CD8-positive, alpha-beta memory T cell (primary cell): Measurements from ENCODE around the gene EXOC6B. TPM values are rescaled to one million over a fixed set of nuclear protein-coding genes. Genes with fewer than 3 reads are reported as not detected.

Experiments used
- CTCF ChIA-PET: fragments of 350-600 bp; sonication (Branson Sonifier 250); formaldehyde crosslinking; loops from one replicate; lab custom pipeline; 2021; ENCODE audit warnings: antibody characterized with exemption; lab: Charles Lee
- POLR2A ChIA-PET: fragments of 350-600 bp; sonication (Branson Sonifier 250); formaldehyde crosslinking; loops from one replicate; lab custom pipeline; 2021; ENCODE audit warnings: antibody characterized with exemption; lab: Charles Lee
- DNase-seq, 5 donors: peaks; one replicate each; pipeline versions ENCODE4 v3.0.0 to v3.0.0-alpha.2; 2020 to 2022; ENCODE audit warnings: mixed read lengths in 1 of 5
- H3K27ac ChIP-seq: one replicate; pipeline ENCODE4 v1.7.0; 2013; ENCODE audit warnings: low read depth, mild to moderate bottlenecking, low read length, moderate library complexity
- H3K27me3 ChIP-seq: 2 replicates; pipeline ENCODE4 v1.7.0; 2013; ENCODE audit warnings: low read length, mild to moderate bottlenecking; ENCODE audit not compliant: insufficient read depth, poor library complexity, severe bottlenecking
- H3K36me3 ChIP-seq: 2 replicates; pipeline ENCODE4 v1.7.0; 2013; ENCODE audit warnings: mild to moderate bottlenecking, low read length, moderate library complexity; ENCODE audit not compliant: insufficient read depth
- H3K4me1 ChIP-seq: 2 replicates; pipeline ENCODE4 v1.7.0; 2013; ENCODE audit warnings: mild to moderate bottlenecking, low read length, moderate library complexity; ENCODE audit not compliant: insufficient read depth
- H3K4me3 ChIP-seq: 2 replicates; pipeline ENCODE4 v1.7.0; 2013; ENCODE audit warnings: mild to moderate bottlenecking, low read length
- H3K9me3 ChIP-seq: 2 replicates; pipeline ENCODE4 v1.7.0; 2013; ENCODE audit warnings: mild to moderate bottlenecking, low read length
- H3K27ac Mint-ChIP-seq, 8 donors: one replicate each; pipeline ENCODE4 v1.8.0; 2020 to 2021; ENCODE audit warnings: mixed read lengths in 8 of 8, mild to moderate bottlenecking in 6 of 8, inconsistent platforms in 3 of 8, moderate library complexity in 3 of 8
- H3K27me3 Mint-ChIP-seq, 2 donors: one replicate each; pipeline ENCODE4 v1.8.0; 2020 to 2021; ENCODE audit warnings: mixed read lengths in 2 of 2, mild to moderate bottlenecking in 1 of 2, moderate library complexity in 1 of 2
- H3K36me3 Mint-ChIP-seq, 3 donors: one replicate each; pipeline ENCODE4 v1.8.0; 2020 to 2021; ENCODE audit warnings: mixed read lengths in 3 of 3, inconsistent platforms in 1 of 3, mild to moderate bottlenecking in 1 of 3
- H3K4me1 Mint-ChIP-seq, 3 donors: one replicate each; pipeline ENCODE4 v1.8.0; 2020 to 2021; ENCODE audit warnings: mixed read lengths in 3 of 3, inconsistent platforms in 1 of 3, mild to moderate bottlenecking in 1 of 3
- H3K4me3 Mint-ChIP-seq, 7 donors: one replicate each; pipeline ENCODE4 v1.8.0; 2020 to 2021; ENCODE audit warnings: mixed read lengths in 7 of 7, mild to moderate bottlenecking in 6 of 7, moderate library complexity in 4 of 7, inconsistent platforms in 2 of 7
- H3K9me3 Mint-ChIP-seq, 5 donors: one replicate each; pipeline ENCODE4 v1.8.0; 2020 to 2022; ENCODE audit warnings: mixed read lengths in 5 of 5, mild to moderate bottlenecking in 3 of 5, moderate library complexity in 2 of 5, inconsistent platforms in 1 of 5
- polyA plus RNA-seq: library from polyadenylated mRNA; unstranded; fragments of 300-500 nt; fragmentation: Illumina TruSeq; gene quantifications from one replicate; pipeline ENCODE4 v1.2.3, GENCODE V29; 2021
- total RNA-seq, 2 experiments: library from RNA; stranded (reverse); gene quantifications; one replicate each; pipeline ENCODE4 v1.2.3, GENCODE V29; 2021

Gene EXOC6B
- total and polyA plus RNA-seq, 3 experiments from 2014 or later, result 2.1 to 9.4 (median 7.1) TPM

DNA sequence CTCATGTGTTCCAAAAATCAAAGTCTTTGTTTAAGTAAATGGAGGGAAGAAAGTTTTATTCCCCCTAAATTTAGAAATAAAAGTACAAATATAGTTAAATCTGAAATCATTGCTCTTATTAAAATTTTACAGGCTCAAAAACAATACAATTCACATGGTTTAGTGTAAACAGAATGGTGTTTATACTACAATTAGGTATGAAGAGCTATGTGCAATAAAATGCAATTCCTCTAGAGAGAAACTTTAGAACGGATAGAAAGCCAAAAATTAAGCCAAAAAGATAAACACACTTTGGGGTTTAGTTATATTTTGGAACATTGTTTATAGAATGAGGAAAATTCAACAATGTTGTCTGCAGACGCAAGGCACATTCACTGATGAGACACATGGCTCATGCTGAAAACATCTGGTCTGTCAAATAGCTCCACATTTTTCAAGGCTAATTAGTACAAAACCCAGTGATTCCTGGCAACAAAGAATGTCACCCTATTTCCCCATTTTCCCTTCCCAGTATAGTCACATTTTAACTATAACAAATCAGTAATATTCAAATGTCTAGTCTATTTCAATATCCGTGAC lies 103.3 kb downstream of the EXOC6B start:
- no peaks in the 10 kb centered on the region for H3K4me1 Mint-ChIP-seq
- Histone ChIP-seq H3K9me3 (no peaks in the 10 kb centered on the region), H3K36me3 (no peaks in the 10 kb centered on the region), H3K27me3 (no peaks in the 10 kb centered on the region), H3K4me1 (no peaks in the 10 kb centered on the region), H3K27ac (no peak overlapping the region), H3K4me3 (no peak overlapping the region)
- H3K4me3 Mint-ChIP-seq, result no peak overlapping the region
- H3K27me3 Mint-ChIP-seq, result peaks cover 0 to 1% of the 10 kb centered on the region in 2 donors
- ChIA-PET POLR2A (no interaction called here), CTCF (no interaction called here)
- H3K9me3 Mint-ChIP-seq, result no peaks in the 10 kb centered on the region
- no peak for DNase-seq
- H3K27ac Mint-ChIP-seq, result no peak overlapping the region
- H3K36me3 Mint-ChIP-seq, result peaks cover 3 to 8% (median 4%) of the 10 kb centered on the region in 3 donors

DNA sequence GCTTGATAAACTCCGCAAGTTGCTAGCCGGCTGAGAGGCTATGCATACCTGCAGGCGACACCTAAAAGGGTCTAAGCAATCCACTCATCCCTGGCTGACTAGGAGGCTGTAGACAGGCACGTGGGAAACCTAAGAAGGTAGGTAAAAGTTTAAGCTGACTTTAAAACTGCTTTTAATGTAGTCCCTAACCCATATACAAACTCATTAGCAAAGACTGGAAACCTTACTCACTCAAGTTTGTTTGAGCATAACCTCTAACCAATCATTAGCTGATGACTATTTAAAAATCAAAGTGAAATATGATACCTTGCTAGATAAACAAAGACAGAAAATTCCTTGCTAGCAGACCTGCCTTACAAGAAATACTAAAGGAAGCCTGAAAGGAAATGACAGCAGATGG lies 106.4 kb downstream of the EXOC6B start:
- Histone ChIP-seq H3K27me3 (no peaks in the 10 kb centered on the region), H3K9me3 (no peaks in the 10 kb centered on the region), H3K4me1 (no peaks in the 10 kb centered on the region), H3K36me3 (no peaks in the 10 kb centered on the region), H3K4me3 (no peak overlapping the region), H3K27ac (no peak overlapping the region)
- ChIA-PET CTCF (no interaction called here), POLR2A (no interaction called here)
- H3K27me3 Mint-ChIP-seq, result peaks cover 0 to 1% of the 10 kb centered on the region in 2 donors
- peaks cover 6 to 28% (median 11%) of the 10 kb centered on the region in 3 donors for H3K36me3 Mint-ChIP-seq
- no peaks in the 10 kb centered on the region for H3K4me1 Mint-ChIP-seq
- no peak for DNase-seq
- H3K27ac Mint-ChIP-seq, result no peak overlapping the region
- no peaks in the 10 kb centered on the region for H3K9me3 Mint-ChIP-seq
- no peak overlapping the region for H3K4me3 Mint-ChIP-seq

DNA sequence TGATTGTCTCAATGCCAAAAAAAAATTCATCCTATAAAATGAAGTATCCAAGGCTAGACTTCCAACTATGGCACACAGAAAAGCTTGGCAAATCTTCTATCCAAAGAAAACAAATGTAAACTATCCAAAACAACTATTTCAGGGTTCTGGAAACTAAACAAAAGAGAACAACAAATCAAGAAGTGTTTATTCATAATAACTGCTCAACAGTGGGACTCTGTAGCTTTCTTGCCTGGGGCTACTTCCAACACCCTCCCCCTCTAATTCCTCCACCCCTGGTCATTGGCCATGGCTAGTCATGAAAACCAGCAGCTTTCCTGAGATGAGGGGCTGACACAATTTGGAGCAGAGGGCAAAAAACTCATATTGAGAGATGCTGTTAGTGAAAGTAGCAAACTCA lies 107.0 kb downstream of the EXOC6B start:
- H3K9me3 ChIP-seq, result no peaks in the 10 kb centered on the region
- Mint-ChIP-seq H3K27ac (no peak overlapping the region), H3K4me3 (no peak overlapping the region), H3K36me3 (peaks cover 9 to 33% (median 15%) of the 10 kb centered on the region in 3 donors), H3K27me3 (peaks cover 0 to 1% of the 10 kb centered on the region in 2 donors), H3K9me3 (no peaks in the 10 kb centered on the region), H3K4me1 (no peaks in the 10 kb centered on the region)
- H3K4me3 ChIP-seq, result no peak overlapping the region
- no peaks in the 10 kb centered on the region for H3K4me1 ChIP-seq
- no peaks in the 10 kb centered on the region for H3K27me3 ChIP-seq
- POLR2A ChIA-PET, result no interaction called here
- no peak for DNase-seq
- H3K27ac ChIP-seq, result no peak overlapping the region
- no peaks in the 10 kb centered on the region for H3K36me3 ChIP-seq
- CTCF ChIA-PET, result no interaction called here

DNA sequence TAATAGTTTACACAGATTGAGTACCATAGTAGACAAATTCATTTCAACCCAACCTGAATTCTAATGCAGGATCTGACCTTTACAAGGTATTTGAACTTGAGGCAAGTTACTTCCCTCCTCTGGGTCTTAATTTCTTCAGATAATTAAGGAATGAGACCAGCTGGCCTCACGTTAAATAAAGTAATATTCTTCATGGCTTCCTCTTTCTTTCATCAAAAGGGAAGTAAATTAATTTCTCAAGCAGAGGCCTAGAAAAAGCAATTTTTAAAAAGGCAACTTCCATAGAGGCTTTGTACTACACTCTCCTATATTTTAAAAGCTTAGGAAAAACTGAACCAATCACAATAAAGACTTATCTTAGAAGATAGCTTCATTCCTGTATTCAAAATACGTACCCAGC lies 109.2 kb downstream of the EXOC6B start:
- Histone ChIP-seq H3K36me3 (no peaks in the 10 kb centered on the region), H3K4me3 (no peak overlapping the region), H3K27ac (no peak overlapping the region), H3K9me3 (no peaks in the 10 kb centered on the region), H3K27me3 (no peaks in the 10 kb centered on the region), H3K4me1 (no peaks in the 10 kb centered on the region)
- H3K4me3 Mint-ChIP-seq, result no peak overlapping the region
- H3K27ac Mint-ChIP-seq, result no peak overlapping the region
- DNase-seq, result no peak
- CTCF ChIA-PET, result no interaction called here
- POLR2A ChIA-PET, result interaction anchor here (0.6 kb wide), 1 partner anchor 757 kb away, joined by 4 read pairs; no protein-coding TSS in a partner anchor
- peaks cover 0 to 1% of the 10 kb centered on the region in 2 donors for H3K27me3 Mint-ChIP-seq
- H3K36me3 Mint-ChIP-seq, result peaks cover 13 to 41% (median 15%) of the 10 kb centered on the region in 3 donors
- no peaks in the 10 kb centered on the region for H3K4me1 Mint-ChIP-seq
- no peaks in the 10 kb centered on the region for H3K9me3 Mint-ChIP-seq

DNA sequence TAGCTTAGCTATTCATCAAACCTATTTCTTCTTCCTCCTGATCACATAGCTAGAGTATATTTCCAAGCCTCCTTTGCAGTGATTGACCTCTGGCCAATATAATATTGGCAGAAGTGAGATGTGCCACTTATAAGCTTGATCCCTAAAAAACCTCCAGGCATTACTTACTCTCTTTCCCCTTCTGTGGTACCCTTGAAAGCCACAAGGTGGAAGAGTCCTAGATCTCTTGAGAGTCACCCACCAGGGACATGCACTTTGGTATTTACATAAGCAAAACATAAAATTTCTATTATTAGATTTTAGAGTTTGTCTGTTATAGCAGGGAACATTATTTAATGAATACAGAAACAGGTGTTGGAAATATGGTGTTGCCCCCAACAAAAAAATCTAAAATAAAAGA lies 112.0 kb downstream of the EXOC6B start:
- Mint-ChIP-seq H3K4me3 (no peak overlapping the region), H3K27ac (no peak overlapping the region), H3K4me1 (no peaks in the 10 kb centered on the region), H3K27me3 (no peaks in the 10 kb centered on the region), H3K36me3 (peaks cover 18 to 48% (median 19%) of the 10 kb centered on the region in 3 donors), H3K9me3 (no peaks in the 10 kb centered on the region)
- Histone ChIP-seq H3K36me3 (no peaks in the 10 kb centered on the region), H3K9me3 (no peaks in the 10 kb centered on the region), H3K4me3 (no peak overlapping the region), H3K4me1 (no peaks in the 10 kb centered on the region), H3K27ac (no peak overlapping the region), H3K27me3 (no peaks in the 10 kb centered on the region)
- ChIA-PET CTCF (no interaction called here), POLR2A (no interaction called here)
- no peak for DNase-seq

DNA sequence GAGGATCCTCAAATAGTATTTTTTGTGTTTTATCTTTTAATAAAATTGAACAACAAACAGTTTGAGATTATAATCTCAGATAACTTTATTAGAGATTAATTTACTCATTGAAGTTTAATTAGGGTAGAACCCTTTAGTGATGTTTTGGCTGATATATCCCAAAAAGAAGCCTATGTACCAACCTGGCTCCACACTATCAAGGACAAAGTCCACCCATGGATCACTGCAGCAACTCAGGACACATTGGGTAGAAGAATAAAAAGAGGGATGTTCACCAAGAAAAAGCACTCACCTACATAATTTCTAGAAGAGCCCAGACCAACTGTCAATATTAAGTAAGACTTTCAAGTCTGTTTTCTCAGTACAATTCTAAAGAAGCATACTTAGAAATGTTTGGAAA lies 112.9 kb downstream of the EXOC6B start:
- no peak overlapping the region for H3K27ac ChIP-seq
- H3K9me3 ChIP-seq, result no peaks in the 10 kb centered on the region
- no peak overlapping the region for H3K27ac Mint-ChIP-seq
- H3K9me3 Mint-ChIP-seq, result no peaks in the 10 kb centered on the region
- no peak for DNase-seq
- H3K36me3 Mint-ChIP-seq, result peaks cover 18 to 46% (median 21%) of the 10 kb centered on the region in 3 donors
- no peaks in the 10 kb centered on the region for H3K27me3 Mint-ChIP-seq
- no peak overlapping the region for H3K4me3 Mint-ChIP-seq
- no peaks in the 10 kb centered on the region for H3K27me3 ChIP-seq
- POLR2A ChIA-PET, result no interaction called here
- H3K4me1 Mint-ChIP-seq, result no peaks in the 10 kb centered on the region
- H3K4me1 ChIP-seq, result no peaks in the 10 kb centered on the region
- CTCF ChIA-PET, result no interaction called here
- no peaks in the 10 kb centered on the region for H3K36me3 ChIP-seq
- no peak overlapping the region for H3K4me3 ChIP-seq

DNA sequence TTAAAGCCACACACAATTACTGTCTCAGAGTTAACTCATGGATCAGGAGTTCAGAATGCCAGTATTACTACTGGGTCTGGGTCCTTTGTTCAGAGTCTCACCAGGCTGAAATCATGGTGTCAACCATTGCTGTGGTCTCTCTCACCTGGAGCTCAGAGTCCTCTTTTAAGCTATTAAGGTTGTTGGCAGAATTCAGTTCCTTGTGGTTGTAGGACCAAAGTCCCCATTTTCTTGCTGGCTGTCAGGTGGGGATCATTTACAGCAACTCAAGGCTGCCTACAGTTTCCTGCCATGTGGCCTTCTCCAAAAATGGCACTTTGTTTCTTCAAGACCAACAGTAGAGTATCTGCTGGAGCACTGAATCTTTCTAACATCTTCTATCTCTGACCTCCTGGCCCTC lies 113.5 kb downstream of the EXOC6B start:
- Histone ChIP-seq H3K9me3 (no peaks in the 10 kb centered on the region), H3K4me3 (no peak overlapping the region), H3K4me1 (no peaks in the 10 kb centered on the region), H3K27me3 (no peaks in the 10 kb centered on the region), H3K27ac (no peak overlapping the region), H3K36me3 (no peaks in the 10 kb centered on the region)
- Mint-ChIP-seq H3K36me3 (peaks cover 18 to 42% (median 18%) of the 10 kb centered on the region in 3 donors), H3K27me3 (no peaks in the 10 kb centered on the region), H3K9me3 (no peaks in the 10 kb centered on the region), H3K4me3 (no peak overlapping the region), H3K4me1 (no peaks in the 10 kb centered on the region), H3K27ac (no peak overlapping the region)
- no peak for DNase-seq
- POLR2A ChIA-PET, result no interaction called here
- CTCF ChIA-PET, result no interaction called here

DNA sequence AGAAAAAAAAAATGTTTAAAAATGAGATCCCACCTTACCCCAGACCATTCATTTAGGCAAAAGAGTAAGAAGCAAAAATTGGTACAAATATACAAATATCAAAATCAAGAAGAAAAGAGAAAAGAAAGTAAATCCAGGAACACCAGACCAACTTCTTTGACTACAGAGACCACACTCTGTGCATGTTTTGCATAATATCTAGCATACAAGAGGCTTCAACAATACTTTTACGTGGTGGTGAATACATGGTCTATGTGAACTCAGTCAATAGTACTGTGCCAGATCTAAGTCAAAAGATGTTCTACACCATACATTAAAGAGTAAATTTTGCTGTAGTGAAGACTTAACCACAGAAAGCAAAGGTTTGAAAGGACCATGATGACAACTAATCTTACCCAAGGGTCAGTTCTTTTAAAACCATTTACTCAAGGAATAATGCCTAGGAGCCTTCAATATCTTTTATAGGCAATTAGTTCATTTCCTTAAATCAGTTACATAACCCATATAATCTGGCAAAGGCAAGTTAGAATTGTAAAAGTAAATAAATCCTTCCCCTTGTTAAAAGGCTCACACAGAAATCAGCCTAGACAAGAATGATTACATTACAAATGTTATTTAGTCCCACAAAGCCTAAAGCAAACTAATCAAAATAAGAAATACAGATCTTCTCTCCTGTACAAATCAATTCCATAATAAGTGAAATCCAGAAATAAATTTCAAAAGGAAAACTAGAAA lies 115.2 kb downstream of the EXOC6B start:
- no peaks in the 10 kb centered on the region for H3K4me1 ChIP-seq
- no peaks in the 10 kb centered on the region for H3K36me3 ChIP-seq
- Mint-ChIP-seq H3K27ac (no peak overlapping the region), H3K36me3 (peaks cover 19 to 37% (median 27%) of the 10 kb centered on the region in 3 donors), H3K27me3 (no peaks in the 10 kb centered on the region), H3K4me1 (no peaks in the 10 kb centered on the region), H3K4me3 (no peak overlapping the region), H3K9me3 (peaks cover 0 to under 1% (median under 1%) of the 10 kb centered on the region in 5 donors)
- no peak for DNase-seq
- POLR2A ChIA-PET, result no interaction called here
- H3K9me3 ChIP-seq, result no peaks in the 10 kb centered on the region
- CTCF ChIA-PET, result no interaction called here
- H3K27me3 ChIP-seq, result no peaks in the 10 kb centered on the region
- H3K4me3 ChIP-seq, result no peak overlapping the region
- H3K27ac ChIP-seq, result no peak overlapping the region
